Measurements from ENCODE around the gene CAMK2N2.
A peak's percentile ranks its signal among the peaks of the same experiment; 100 is the strongest.
"Not testable (repeated sequence)": the region's sequence is repeated elsewhere in the genome, so short reads cannot be mapped to it uniquely, and the experiment has no call there.

Gene CAMK2N2

DNA sequence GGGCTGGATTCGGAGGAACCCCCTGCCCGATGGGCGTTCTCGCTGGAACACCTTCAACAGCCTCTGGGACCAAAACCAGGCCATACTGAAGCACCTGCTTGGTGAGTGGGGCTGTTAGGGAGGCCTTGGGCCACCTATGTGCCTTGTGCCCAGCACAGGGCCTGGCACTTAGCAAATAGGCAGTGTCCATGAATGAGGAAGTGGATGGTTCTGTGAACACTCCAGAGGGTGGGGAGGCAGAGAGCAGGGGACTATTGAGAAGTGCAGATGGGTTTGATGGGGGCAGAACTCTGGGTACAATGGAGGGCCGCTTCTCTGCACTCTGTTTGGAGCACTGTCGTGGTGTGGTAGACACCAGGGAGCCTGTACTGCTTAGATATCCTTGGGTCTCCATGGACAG is 16.0 kb upstream of the CAMK2N2 start:
- Histone ChIP-seq H3K27ac (no peak overlapping the region), H3K4me3 (no peak overlapping the region), H3K9me3 (replicated peaks in 1 of 11) (peaks cover 0 to under 1% (median 0%) of the 10 kb centered on the region in 11 experiments; a peak in 1 of 22 replicates), H4K20me1 (no peaks in the 10 kb centered on the region), H3K36me3 (no peaks in the 10 kb centered on the region), H3K27me3 (peaks cover 25 to 41% (median 32%) of the 10 kb centered on the region in 11 experiments), H3K4me2 (no peak overlapping the region), H3K9ac (no peak overlapping the region), H3K4me1 (peaks cover 0 to 5% (median 0%) of the 10 kb centered on the region in 10 experiments; a peak in 4 of 20 replicates)
- no peak for TF ChIP-seq Cebpa-rat (IDR thresholded peaks at IDR 0.05)

DNA sequence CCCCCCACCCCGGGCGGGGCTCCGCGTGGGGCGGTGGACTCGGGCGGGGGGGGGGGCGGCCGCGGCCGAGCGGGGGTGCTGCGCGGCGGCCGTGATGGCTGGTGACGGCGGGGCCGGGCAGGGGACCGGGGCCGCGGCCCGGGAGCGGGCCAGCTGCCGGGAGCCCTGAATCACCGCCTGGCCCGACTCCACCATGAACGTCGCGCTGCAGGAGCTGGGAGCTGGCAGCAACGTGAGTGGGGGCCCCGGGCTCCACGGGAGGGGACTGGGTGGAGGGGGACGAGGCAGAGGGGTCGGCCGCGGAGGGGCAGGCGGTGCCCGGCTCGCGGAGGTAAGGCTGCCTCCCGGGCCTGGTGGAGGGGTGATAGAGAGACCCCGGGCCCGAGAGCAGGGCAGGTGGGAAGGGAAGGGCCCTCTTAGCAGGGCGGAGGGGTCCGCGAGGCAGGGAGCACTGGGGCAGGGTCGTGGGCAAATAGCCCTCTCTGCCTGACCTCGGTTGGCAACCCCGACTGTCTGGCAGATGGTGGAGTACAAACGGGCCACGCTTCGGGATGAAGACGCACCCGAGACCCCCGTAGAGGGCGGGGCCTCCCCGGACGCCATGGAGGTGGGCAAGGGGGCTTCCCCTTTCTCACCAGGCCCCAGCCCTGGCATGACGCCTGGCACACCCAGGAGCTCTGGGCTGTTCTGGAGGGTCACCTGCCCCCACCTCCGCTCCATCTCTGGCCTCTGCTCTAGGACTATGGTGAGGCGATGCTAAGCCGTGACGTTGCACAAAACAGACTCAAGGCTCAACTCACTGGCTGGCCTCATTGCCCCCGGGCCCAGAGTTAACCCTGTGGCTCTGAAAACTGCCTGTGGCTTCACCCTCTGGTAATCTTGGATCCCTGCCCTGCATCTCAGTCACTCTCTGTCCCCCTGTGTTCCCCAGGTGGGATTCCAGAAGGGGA is 14.9 kb upstream of the CAMK2N2 start, which contains the start of gene ECE2:
Gene ECE2, plus strand, starts transcription at position 62 of the 950 bp plus-strand sequence. Its CDS starts 132 bp downstream, at position 194.
- peaks cover 25 to 41% (median 32%) of the 10 kb centered on the region in 11 experiments for H3K27me3 ChIP-seq
- H3K9ac ChIP-seq, result no peak within 1 kb of the TSS
- H3K4me2 ChIP-seq, result no peak within 1 kb of the TSS
- no peaks in the 10 kb centered on the region for H4K20me1 ChIP-seq
- no peaks in the 10 kb centered on the region for H3K9me3 ChIP-seq (replicated peaks in 1 of 11)
- TF ChIP-seq Cebpa-rat (IDR thresholded peaks at IDR 0.05), result no peak
- no peaks in the 10 kb centered on the region for H3K36me3 ChIP-seq
- no peak within 1 kb of the TSS for H3K4me3 ChIP-seq
- H3K27ac ChIP-seq, result no peak within 1 kb of the TSS
- H3K4me1 ChIP-seq, result peaks cover 0 to 9% (median 0%) of the 10 kb centered on the region in 10 experiments; a peak in 4 of 20 replicates

DNA sequence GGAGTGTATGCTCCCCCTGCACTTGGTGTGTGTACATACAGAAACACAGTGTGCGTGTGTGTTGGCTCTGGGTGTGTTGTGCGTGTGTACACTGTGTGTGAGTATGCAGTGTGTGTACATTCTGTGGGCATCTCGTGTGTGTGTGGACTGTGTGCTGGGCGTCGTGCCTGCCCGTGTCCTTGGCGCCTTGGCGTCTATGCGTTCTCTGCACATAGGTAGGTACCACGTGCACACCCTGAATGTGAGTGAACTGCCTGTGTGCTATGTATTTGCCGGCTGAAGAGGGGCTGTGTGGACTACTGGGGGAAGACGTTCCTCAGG is 14.0 kb upstream of the CAMK2N2 start:
- TF ChIP-seq Cebpa-rat (IDR thresholded peaks at IDR 0.05), result no peak
- Histone ChIP-seq H3K27me3 (peaks cover 25 to 41% (median 32%) of the 10 kb centered on the region in 11 experiments), H3K27ac (no peak overlapping the region), H3K9me3 (replicated peaks in 1 of 11) (no peaks in the 10 kb centered on the region), H3K4me1 (peaks cover 0 to 9% (median 0%) of the 10 kb centered on the region in 10 experiments; a peak in 4 of 20 replicates), H3K4me3 (no peak overlapping the region), H4K20me1 (no peaks in the 10 kb centered on the region), H3K36me3 (no peaks in the 10 kb centered on the region), H3K9ac (no peak overlapping the region), H3K4me2 (no peak overlapping the region)

DNA sequence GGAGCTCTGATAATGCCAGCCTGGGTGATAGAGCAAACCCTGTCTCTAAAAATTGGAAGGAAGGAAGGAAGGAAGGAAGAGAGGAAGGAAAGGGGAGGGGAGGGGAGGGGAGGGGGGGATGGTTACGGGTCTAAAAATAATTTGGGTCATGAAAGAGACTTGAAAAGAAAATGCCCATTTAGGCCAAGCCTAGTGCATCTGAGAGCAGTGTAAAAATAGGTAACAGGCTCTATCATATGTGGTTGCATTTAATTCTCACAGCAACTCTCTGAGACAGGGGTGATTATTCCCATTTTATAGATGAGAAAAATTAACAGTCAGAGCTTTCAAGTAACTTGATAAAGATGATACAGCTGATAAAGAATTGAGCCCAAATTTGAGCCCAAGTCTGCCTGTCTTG is 10.9 kb upstream of the CAMK2N2 start:
- Histone ChIP-seq H3K4me1 (peaks cover 0 to 9% (median 0%) of the 10 kb centered on the region in 10 experiments; a peak in 4 of 20 replicates), H3K27me3 (peaks cover 25 to 34% (median 26%) of the 10 kb centered on the region in 11 experiments), H3K36me3 (no peaks in the 10 kb centered on the region), H3K4me2 (peak overlapping the region in 5 of 11 experiments; percentile 10 to 36 (median 16); a peak in 5 of 22 replicates), H3K9ac (no peak overlapping the region), H3K27ac (no peak overlapping the region), H3K9me3 (replicated peaks in 1 of 11) (peaks cover 3 to 6% (median 5%) of the 10 kb centered on the region in 11 experiments; a peak in 19 of 22 replicates), H4K20me1 (no peaks in the 10 kb centered on the region), H3K4me3 (no peak overlapping the region)
- TF ChIP-seq Cebpa-rat (IDR thresholded peaks at IDR 0.05), result no peak

DNA sequence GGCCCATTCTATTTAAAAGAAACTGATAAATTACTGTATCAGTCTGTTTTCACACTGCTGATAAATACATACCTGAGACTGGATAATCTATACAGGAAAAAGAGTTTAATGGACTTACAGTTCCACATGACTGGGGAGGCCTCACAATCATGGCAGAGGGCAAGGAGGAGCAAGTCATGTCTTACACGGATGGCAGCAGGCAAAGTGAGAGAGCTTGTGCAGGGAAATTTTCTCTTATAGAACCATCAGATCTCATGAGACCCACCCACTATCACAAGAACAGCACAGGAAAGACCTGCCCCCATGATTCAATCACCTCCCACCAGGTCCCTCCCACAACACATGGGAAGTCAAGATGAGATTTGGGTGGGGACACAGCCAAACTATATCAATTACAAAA is 5.9 kb upstream of the CAMK2N2 start:
- H3K4me2 ChIP-seq; H3K9ac ChIP-seq; H3K27ac ChIP-seq; H3K9me3 ChIP-seq (replicated peaks in 1 of 11); H4K20me1 ChIP-seq; H3K4me3 ChIP-seq; H3K36me3 ChIP-seq: not testable (repeated sequence)
- peaks cover 24 to 30% (median 27%) of the 10 kb centered on the region in 11 experiments for H3K27me3 ChIP-seq
- peaks cover 7 to 12% (median 9%) of the 10 kb centered on the region in 10 experiments; a peak in 19 of 20 replicates for H3K4me1 ChIP-seq

DNA sequence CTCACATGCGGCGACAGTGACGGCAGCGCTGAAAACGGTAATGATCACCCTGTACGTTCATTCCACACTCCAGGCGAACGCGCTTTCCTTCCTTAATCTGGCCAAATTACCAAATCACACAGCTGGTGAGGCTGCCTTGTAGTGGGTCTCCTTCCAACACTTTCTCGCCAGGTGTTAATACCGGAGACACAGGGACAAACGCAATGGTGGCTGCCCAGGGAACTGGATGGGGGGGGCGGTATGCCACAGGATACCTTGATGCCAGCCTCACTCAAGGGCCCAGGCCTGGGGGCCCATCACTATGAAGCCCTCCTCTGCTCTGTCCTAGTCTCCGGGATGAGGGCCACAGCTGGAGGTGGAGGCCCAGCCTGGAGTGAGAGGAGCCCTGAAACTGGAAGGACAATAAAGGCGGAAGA is 1.4 kb upstream of the CAMK2N2 start:
- H3K9me3 ChIP-seq (replicated peaks in 1 of 11), result peaks cover 5 to 9% (median 7%) of the 10 kb centered on the region in 11 experiments; a peak in 19 of 22 replicates
- peak overlapping the region; percentile 87 to 99 (median 97); a peak in 21 of 22 replicates for H3K4me2 ChIP-seq
- H3K36me3 ChIP-seq, result peaks cover 0 to 15% (median 4%) of the 10 kb centered on the region in 11 experiments; a peak in 6 of 22 replicates
- peaks cover 6 to 45% (median 38%) of the 10 kb centered on the region in 11 experiments; a peak in 20 of 22 replicates for H4K20me1 ChIP-seq
- no peak overlapping the region for H3K27ac ChIP-seq
- H3K27me3 ChIP-seq, result peaks cover 59 to 74% (median 69%) of the 10 kb centered on the region in 11 experiments
- no peak for TF ChIP-seq Cebpa-rat (IDR thresholded peaks at IDR 0.05)
- H3K4me1 ChIP-seq, result peaks cover 24 to 29% (median 27%) of the 10 kb centered on the region in 10 experiments
- no peak overlapping the region for H3K9ac ChIP-seq
- H3K4me3 ChIP-seq, result peak overlapping the region in 8 of 10 experiments; percentile 52 to 74 (median 63); a peak in 10 of 20 replicates

DNA sequence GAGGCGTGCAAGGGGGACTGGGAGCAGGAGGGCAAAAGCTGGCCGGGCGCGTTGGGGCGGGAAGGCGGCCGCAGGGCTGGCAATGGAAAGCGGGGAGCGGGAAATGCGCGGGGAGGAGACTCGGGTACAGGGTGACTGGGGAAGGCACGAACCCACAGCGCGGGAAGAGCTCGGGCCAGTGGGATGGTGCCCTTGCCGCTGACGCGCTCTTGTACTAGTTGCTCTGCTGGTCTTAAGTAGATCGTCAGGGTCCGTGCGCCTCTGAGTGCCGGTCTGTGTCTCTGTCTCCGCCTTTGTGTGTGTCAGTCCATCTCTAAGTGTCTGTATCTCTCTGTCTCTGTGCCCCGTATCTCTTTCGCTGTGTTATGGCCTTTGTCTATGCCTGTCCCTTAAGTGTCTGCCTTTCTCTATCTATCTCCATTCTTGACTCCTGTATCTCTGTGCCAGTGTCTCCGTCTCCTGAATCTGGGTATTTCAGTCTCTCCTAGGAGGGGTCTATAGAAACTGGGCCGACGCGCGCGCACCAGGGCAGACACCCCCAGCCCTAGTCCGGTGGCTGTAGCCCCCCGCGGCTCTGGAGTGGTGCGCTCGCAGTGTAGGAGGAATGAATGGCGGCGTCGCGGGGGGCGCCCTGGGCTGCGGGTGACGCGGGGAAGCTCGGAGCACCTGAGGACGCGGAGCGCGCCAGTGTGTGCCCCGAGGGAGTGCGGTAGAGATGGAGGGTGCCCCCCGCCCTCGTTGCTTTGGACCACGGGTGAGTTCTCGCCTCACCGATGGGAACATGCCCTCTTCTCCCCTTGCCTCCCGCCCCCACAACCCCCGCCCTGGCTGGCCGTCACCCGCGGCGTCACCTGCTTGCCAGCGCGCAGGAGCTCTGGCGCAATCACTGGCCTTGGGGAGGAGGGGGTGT is 756 bp upstream of the CAMK2N2 start:
- peaks cover 59 to 74% (median 69%) of the 10 kb centered on the region in 11 experiments for H3K27me3 ChIP-seq
- peaks cover under 1 to 2% (median 2%) of the 10 kb centered on the region in 11 experiments; a peak in 19 of 22 replicates for H3K9me3 ChIP-seq (replicated peaks in 1 of 11)
- peak overlapping the region in 8 of 11 experiments; percentile 17 to 65 (median 48); a peak in 7 of 22 replicates for H3K9ac ChIP-seq
- H3K4me1 ChIP-seq, result peaks cover 24 to 29% (median 27%) of the 10 kb centered on the region in 10 experiments
- peaks cover 6 to 51% (median 45%) of the 10 kb centered on the region in 11 experiments; a peak in 20 of 22 replicates for H4K20me1 ChIP-seq
- H3K36me3 ChIP-seq, result peaks cover 0 to 19% (median 4%) of the 10 kb centered on the region in 11 experiments; a peak in 6 of 22 replicates
- H3K4me2 ChIP-seq, result peak overlapping the region; percentile 87 to 99 (median 97)
- H3K4me3 ChIP-seq, result peak overlapping the region; percentile 50 to 74 (median 61)
- H3K27ac ChIP-seq, result peak overlapping the region in 1 of 11 experiments; percentile 55; a peak in 1 of 22 replicates
- TF ChIP-seq Cebpa-rat (IDR thresholded peaks at IDR 0.05), result no peak

DNA sequence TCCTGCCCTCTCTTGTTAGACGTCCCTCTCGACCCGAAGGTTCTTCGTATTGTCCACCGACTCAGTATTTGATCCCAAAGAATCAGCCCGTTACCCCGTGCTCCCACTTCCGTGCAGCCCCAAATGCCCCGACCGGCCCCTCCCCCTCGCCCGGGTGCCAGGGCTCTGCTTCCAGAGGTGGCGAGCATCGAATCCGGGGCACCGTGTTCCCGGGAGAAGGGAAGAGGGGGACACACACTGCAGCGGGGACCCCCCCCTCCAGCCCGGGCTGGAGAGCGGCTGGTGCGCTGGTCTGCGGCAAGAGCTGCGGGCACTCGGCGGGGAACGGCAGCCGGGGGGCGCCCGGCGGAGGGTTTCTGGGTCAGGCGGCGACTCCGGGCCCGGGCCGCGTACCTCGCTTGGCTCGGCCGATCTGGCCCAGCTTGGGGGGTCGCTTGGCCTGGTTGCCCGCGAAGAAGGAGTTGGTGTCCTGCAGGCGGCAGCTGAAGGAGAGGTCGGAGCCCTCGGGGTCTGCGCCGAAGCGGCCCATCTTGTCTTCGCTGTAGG is 556 bp downstream of the CAMK2N2 start:
- peak overlapping the region; percentile 93 to 99 (median 98) for H3K4me2 ChIP-seq
- H3K27ac ChIP-seq, result no peak overlapping the region
- H3K27me3 ChIP-seq, result peaks cover 59 to 74% (median 69%) of the 10 kb centered on the region in 11 experiments
- peaks cover 6 to 64% (median 56%) of the 10 kb centered on the region in 11 experiments; a peak in 20 of 22 replicates for H4K20me1 ChIP-seq
- no peaks in the 10 kb centered on the region for H3K9me3 ChIP-seq (replicated peaks in 1 of 11)
- H3K4me1 ChIP-seq, result peaks cover 24 to 29% (median 27%) of the 10 kb centered on the region in 10 experiments
- peak overlapping the region; percentile 50 to 74 (median 61) for H3K4me3 ChIP-seq
- no peak for TF ChIP-seq Cebpa-rat (IDR thresholded peaks at IDR 0.05)
- peaks cover 0 to 19% (median 4%) of the 10 kb centered on the region in 11 experiments; a peak in 6 of 22 replicates for H3K36me3 ChIP-seq
- peak overlapping the region in 2 of 11 experiments; percentile 23 to 50; a peak in 2 of 22 replicates for H3K9ac ChIP-seq

All from BLaER1 treated with 17β-estradiol and CSF1 and Interleukin-3, amounts not matched to agents 10 nM and 100 nM (cell line).